HepG2 (cell line): ENCODE data around the gene ZFP36L2. TPM values are rescaled to one million over a fixed set of nuclear protein-coding genes. Genes with fewer than 3 reads are reported as not detected.

Experiments used
- GATA4 ChIP-seq: sonication (generic); IDR thresholded peaks from 2 replicates; pipeline ENCODE4 v1.6.1; 2016; ENCODE audit warnings: antibody characterized with exemption, low read depth, borderline replicate concordance
- KDM3A ChIP-seq: IDR thresholded peaks from 2 replicates; pipeline ENCODE4 v1.6.1; 2018; ENCODE audit warnings: low read depth, missing compliant biosample characterization
- MBD4 ChIP-seq: IDR thresholded peaks from 2 replicates; pipeline ENCODE4 v1.6.1; 2012; ENCODE audit warnings: low read length, inconsistent platforms, borderline replicate concordance
- NONO ChIP-seq, 2 experiments: fragments of 450-650 bp in 1 of 2; sonication (generic) in 1 of 2; formaldehyde crosslinking in 1 of 2; IDR thresholded peaks in 1 of 2; conservative IDR thresholded peaks in 1 of 2; 2 replicates each; pipeline versions ENCODE4 v1.6.1 to v1.8.0; 2017 to 2022; ENCODE audit warnings: mild to moderate bottlenecking in 1 of 2, missing genetic modification reagents in 1 of 2, moderate library complexity in 1 of 2
- SPEN ChIP-seq: sonication (generic); formaldehyde crosslinking; IDR thresholded peaks from 2 replicates; pipeline ENCODE4 v1.5.1; 2020; ENCODE audit warnings: low read depth, mild to moderate bottlenecking, missing genetic modification reagents
- THYN1 ChIP-seq: sonication (generic); formaldehyde crosslinking; IDR thresholded peaks from 2 replicates; pipeline ENCODE4 v1.8.1; 2023; ENCODE audit warnings: low read depth, mild to moderate bottlenecking, moderate library complexity, missing genetic modification reagents, borderline replicate concordance
- TOE1 ChIP-seq: sonication (generic); formaldehyde crosslinking; IDR thresholded peaks from 2 replicates; pipeline ENCODE4 v1.4.0; 2020; ENCODE audit warnings: mild to moderate bottlenecking, missing genetic modification reagents
- ZMYM2 ChIP-seq: sonication (generic); formaldehyde crosslinking; IDR thresholded peaks from 2 replicates; pipeline ENCODE4 v1.8.0; 2022; ENCODE audit warnings: mild to moderate bottlenecking, missing genetic modification reagents
- ZNF432 ChIP-seq: sonication (generic); formaldehyde crosslinking; IDR thresholded peaks from 2 replicates; pipeline ENCODE4 v1.5.0; 2020; ENCODE audit warnings: missing genetic modification reagents, mild to moderate bottlenecking, borderline replicate concordance
- ZNF550 ChIP-seq: sonication (generic); formaldehyde crosslinking; IDR thresholded peaks from 2 replicates; pipeline ENCODE4 v1.4.0; 2020; ENCODE audit warnings: mild to moderate bottlenecking, missing genetic modification reagents, borderline replicate concordance
- ZNF577 ChIP-seq: sonication (generic); formaldehyde crosslinking; IDR thresholded peaks from 2 replicates; pipeline ENCODE4 v1.4.0; 2020; ENCODE audit warnings: mild to moderate bottlenecking, low read depth, missing genetic modification reagents, borderline replicate concordance
- polyA plus RNA-seq, 8 experiments: library from polyadenylated mRNA; depleted of rRNA in 3 of 8; stranded (reverse) in 7 of 8; unstranded in 1 of 8; fragments of >200 nt; fragmentation: Illumina TruSeq in 4 of 8; extraction: Trizol in 4 of 8; gene quantifications; 2 replicates each; pipeline versions ENCODE4 v1.2.1 to v1.2.3, GENCODE V29; 2011 to 2016; ENCODE audit warnings: low read depth in 4 of 8, missing spikeins in 1 of 8, mixed read lengths in 1 of 8; ENCODE audit not compliant: insufficient read depth in 1 of 8
- total RNA-seq, 5 experiments: library from RNA; depleted of rRNA; stranded (reverse); fragments of >200 nt; fragmentation: Illumina TruSeq; extraction: Trizol; gene quantifications; 2 replicates each; pipeline ENCODE4 v1.2.3, GENCODE V29; 2016; ENCODE audit warnings: low read depth in 1 of 5
- TF ChIP-seq, protein P1 (sequence below): sonication (generic); formaldehyde crosslinking; IDR thresholded peaks from 2 replicates; pipeline ENCODE4 v1.8.0; 2022; ENCODE audit warnings: mild to moderate bottlenecking, missing genetic modification reagents, moderate library complexity
- TF ChIP-seq, protein P2 (sequence below): sonication (generic); formaldehyde crosslinking; IDR thresholded peaks from 2 replicates; pipeline ENCODE4 v1.4.0; 2020; ENCODE audit warnings: missing genetic modification reagents
- TF ChIP-seq, protein P3 (sequence below): sonication (generic); formaldehyde crosslinking; IDR thresholded peaks from 2 replicates; pipeline ENCODE4 v1.5.0; 2020; ENCODE audit warnings: mild to moderate bottlenecking, missing genetic modification reagents
- TF ChIP-seq, protein P4 (sequence below): sonication (generic); formaldehyde crosslinking; IDR thresholded peaks from 2 replicates; pipeline ENCODE4 v1.8.1; 2023; ENCODE audit warnings: mild to moderate bottlenecking, missing genetic modification reagents
- TF ChIP-seq, protein P5 (sequence below): sonication (generic); formaldehyde crosslinking; IDR thresholded peaks from 2 replicates; pipeline ENCODE4 v1.8.0; 2022; ENCODE audit warnings: mild to moderate bottlenecking, missing genetic modification reagents, borderline replicate concordance
- TF ChIP-seq, protein P6 (sequence below): sonication (generic); formaldehyde crosslinking; conservative IDR thresholded peaks from 2 replicates; pipeline ENCODE4 v1.4.0; 2020; ENCODE audit warnings: mild to moderate bottlenecking, missing genetic modification reagents, moderate library complexity

Gene ZFP36L2
- total and polyA plus RNA-seq, 2 of the 13 experiments (the other 11 are each of a cell fraction or from before 2014, with no cell fraction given), result 11.2 to 21.8 TPM

DNA sequence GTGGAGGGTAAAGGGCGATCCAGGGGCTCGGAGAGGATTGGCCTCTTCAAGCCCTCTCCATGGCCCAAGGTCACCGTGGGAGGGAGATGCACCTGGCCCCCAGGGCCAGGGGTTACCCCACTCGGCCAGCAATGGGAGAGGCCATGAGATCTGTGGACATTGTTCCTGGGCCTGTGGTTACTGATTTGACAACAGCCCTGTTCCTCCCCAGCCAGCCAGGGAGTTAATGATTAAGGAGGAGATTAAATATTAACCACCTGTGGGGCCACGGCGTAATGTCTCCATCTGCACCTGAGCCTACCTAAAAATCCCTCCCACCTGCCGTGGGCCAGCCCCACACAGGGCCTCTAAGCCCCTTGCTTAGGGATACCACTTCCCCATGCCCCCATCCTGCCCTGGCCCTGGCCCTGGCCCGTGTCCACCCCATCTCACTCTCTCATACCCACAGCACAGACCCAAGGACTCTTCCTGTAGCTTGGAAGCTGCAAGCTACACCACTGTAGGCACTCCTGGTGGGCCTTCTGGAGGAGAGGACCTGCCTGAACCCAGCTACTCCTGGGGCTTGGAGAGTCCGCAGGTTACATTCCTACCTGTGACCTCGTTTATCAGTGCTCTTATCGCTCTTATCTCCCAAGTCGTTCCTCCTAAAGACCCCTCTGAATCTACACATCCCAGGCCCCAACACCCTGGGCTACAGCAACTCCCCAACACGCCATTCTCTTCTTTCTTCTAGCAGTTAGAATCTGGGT is 32.1 kb downstream of the ZFP36L2 start (continued):
- TF ChIP-seq, protein P1, sequence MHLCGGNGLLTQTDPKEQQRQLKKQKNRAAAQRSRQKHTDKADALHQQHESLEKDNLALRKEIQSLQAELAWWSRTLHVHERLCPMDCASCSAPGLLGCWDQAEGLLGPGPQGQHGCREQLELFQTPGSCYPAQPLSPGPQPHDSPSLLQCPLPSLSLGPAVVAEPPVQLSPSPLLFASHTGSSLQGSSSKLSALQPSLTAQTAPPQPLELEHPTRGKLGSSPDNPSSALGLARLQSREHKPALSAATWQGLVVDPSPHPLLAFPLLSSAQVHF, result no peak
- no peak for TF ChIP-seq THYN1 (CRISPR knock-in tag)
- peak; percentile 99; the same call in 1 of the 2 replicates for TF ChIP-seq ZMYM2 (CRISPR knock-in tag)
- TF ChIP-seq, protein P2, sequence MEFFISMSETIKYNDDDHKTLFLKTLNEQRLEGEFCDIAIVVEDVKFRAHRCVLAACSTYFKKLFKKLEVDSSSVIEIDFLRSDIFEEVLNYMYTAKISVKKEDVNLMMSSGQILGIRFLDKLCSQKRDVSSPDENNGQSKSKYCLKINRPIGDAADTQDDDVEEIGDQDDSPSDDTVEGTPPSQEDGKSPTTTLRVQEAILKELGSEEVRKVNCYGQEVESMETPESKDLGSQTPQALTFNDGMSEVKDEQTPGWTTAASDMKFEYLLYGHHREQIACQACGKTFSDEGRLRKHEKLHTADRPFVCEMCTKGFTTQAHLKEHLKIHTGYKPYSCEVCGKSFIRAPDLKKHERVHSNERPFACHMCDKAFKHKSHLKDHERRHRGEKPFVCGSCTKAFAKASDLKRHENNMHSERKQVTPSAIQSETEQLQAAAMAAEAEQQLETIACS (CRISPR knock-in tag), result no peak
- TF ChIP-seq SPEN (CRISPR knock-in tag), result peak; percentile 93
- TF ChIP-seq, protein P3, sequence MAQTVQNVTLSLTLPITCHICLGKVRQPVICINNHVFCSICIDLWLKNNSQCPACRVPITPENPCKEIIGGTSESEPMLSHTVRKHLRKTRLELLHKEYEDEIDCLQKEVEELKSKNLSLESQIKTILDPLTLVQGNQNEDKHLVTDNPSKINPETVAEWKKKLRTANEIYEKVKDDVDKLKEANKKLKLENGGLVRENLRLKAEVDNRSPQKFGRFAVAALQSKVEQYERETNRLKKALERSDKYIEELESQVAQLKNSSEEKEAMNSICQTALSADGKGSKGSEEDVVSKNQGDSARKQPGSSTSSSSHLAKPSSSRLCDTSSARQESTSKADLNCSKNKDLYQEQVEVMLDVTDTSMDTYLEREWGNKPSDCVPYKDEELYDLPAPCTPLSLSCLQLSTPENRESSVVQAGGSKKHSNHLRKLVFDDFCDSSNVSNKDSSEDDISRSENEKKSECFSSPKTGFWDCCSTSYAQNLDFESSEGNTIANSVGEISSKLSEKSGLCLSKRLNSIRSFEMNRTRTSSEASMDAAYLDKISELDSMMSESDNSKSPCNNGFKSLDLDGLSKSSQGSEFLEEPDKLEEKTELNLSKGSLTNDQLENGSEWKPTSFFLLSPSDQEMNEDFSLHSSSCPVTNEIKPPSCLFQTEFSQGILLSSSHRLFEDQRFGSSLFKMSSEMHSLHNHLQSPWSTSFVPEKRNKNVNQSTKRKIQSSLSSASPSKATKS (CRISPR knock-in tag), result peak; percentile 12; the same call in 1 of the 2 replicates
- TF ChIP-seq, protein P4, sequence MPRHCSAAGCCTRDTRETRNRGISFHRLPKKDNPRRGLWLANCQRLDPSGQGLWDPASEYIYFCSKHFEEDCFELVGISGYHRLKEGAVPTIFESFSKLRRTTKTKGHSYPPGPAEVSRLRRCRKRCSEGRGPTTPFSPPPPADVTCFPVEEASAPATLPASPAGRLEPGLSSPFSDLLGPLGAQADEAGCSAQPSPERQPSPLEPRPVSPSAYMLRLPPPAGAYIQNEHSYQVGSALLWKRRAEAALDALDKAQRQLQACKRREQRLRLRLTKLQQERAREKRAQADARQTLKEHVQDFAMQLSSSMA (CRISPR knock-in tag), result peak; percentile 18; the same call in 1 of the 2 replicates
- no peak for TF ChIP-seq MBD4
- peak; percentile 70 for TF ChIP-seq TOE1 (CRISPR knock-in tag)
- TF ChIP-seq, protein P5, sequence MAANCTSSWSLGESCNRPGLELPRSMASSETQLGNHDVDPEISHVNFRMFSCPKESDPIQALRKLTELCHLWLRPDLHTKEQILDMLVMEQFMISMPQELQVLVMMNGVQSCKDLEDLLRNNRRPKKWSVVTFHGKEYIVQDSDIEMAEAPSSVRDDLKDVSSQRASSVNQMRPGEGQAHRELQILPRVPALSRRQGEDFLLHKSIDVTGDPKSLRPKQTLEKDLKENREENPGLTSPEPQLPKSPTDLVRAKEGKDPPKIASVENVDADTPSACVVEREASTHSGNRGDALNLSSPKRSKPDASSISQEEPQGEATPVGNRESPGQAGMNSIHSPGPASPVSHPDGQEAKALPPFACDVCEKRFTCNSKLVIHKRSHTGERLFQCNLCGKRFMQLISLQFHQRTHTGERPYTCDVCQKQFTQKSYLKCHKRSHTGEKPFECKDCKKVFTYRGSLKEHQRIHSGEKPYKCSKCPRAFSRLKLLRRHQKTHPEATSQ (CRISPR knock-in tag), result no peak; the same call in 1 of the 2 replicates
- TF ChIP-seq KDM3A (CRISPR knock-in tag), result peak; percentile 94
- TF ChIP-seq GATA4, result peak; percentile 79
- TF ChIP-seq ZNF577, result no peak
- TF ChIP-seq ZNF432 (CRISPR knock-in tag), result no peak
- TF ChIP-seq NONO (IDR thresholded peaks at IDR 0.05), result no peak
- TF ChIP-seq NONO (CRISPR knock-in tag; conservative IDR thresholded peaks at IDR 0.05), result peak; percentile 60; the same call in 1 of the 2 replicates
- TF ChIP-seq, protein P6, sequence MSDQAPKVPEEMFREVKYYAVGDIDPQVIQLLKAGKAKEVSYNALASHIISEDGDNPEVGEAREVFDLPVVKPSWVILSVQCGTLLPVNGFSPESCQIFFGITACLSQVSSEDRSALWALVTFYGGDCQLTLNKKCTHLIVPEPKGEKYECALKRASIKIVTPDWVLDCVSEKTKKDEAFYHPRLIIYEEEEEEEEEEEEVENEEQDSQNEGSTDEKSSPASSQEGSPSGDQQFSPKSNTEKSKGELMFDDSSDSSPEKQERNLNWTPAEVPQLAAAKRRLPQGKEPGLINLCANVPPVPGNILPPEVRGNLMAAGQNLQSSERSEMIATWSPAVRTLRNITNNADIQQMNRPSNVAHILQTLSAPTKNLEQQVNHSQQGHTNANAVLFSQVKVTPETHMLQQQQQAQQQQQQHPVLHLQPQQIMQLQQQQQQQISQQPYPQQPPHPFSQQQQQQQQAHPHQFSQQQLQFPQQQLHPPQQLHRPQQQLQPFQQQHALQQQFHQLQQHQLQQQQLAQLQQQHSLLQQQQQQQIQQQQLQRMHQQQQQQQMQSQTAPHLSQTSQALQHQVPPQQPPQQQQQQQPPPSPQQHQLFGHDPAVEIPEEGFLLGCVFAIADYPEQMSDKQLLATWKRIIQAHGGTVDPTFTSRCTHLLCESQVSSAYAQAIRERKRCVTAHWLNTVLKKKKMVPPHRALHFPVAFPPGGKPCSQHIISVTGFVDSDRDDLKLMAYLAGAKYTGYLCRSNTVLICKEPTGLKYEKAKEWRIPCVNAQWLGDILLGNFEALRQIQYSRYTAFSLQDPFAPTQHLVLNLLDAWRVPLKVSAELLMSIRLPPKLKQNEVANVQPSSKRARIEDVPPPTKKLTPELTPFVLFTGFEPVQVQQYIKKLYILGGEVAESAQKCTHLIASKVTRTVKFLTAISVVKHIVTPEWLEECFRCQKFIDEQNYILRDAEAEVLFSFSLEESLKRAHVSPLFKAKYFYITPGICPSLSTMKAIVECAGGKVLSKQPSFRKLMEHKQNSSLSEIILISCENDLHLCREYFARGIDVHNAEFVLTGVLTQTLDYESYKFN (CRISPR knock-in tag), result peak; percentile 99
- TF ChIP-seq ZNF550 (CRISPR knock-in tag), result 0 out of 2 replicates have a peak, but pooled peaks have one; percentile 7
